HG03565 (cell line): ENCODE data around the gene CRACDL.

Experiments
- ATAC-seq: cut with Tn5 transposase; IDR thresholded peaks from one replicate; pipeline ENCODE4 v1.9.1; 2021; ENCODE audit warnings: mild to moderate bottlenecking, moderate library complexity; ENCODE audit not compliant: unreplicated experiment

Gene CRACDL

DNA sequence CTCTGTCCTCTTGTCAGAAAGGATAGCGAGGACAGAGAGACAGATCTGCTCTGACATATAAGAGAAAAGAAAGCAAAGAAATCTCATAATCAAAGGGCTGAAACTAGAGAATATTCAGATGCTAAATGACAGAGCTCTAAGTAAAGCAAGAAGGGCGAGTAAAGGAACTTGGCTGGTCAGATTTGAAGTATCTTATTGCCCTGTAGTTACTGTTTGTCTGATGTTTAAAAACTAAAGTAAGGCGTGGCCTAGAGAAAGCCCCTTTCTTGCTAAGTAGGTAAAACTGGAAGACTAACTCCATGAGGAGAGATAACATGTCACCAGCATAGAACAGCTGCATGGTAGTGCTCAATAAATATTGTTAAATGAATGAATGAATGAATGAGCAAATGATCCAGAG, 70.0 kb downstream of the CRACDL start:
- ATAC-seq, result no peak

DNA sequence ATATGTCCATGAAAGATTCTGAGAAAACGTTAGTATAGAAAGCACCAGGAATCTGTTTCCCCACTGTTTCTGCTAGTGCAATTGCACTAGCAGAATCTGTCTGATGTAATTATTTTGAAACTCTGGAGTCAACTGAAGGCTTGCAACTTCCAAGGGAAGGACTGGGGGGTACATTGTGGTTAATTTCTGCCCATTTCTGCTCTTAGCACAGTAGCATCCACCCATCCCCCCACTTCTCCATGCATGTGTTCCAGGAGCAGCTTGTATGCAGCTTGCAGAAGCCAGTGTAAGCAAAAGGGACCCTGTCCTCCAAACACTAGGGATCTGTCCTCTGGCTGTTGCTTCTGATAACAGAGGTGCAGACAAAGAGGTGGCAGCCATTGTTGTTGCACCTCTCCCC, 74.4 kb downstream of the CRACDL start:
- no peak for ATAC-seq

DNA sequence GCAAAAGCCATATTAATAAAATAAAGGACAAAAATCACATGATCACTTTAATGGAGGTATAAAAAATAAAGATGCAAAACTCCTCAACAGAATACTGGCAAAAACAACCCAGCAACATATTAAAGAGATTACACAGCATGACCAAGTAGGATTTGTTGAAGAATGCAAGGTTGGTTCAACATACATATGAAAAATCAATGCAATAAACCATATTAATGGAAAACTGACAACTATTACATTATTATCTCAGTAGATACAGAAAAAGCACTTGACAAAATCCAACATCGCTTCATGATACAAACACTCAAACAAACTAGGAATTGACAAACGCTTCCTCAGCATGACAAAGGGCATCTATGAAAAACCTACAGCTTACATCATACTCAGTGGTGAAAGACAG, 76.7 kb downstream of the CRACDL start:
- no peak for ATAC-seq

DNA sequence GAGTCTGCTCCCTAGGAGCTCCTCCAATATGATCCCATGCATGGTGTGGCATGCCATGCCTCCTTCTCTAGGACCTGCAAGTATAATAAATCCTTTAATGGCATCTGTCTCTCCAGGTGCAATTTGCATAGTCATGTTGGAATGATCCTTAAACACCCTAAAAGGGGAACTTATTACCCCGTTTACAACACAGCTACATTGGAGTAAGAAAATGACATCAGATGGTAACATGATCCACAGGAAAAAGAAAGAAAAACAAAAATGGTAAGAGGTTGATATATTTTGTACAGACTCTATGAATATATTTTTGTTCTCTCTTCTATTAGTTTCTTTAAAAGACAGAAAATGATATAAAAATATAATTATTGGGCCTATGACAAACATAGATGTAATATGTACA, 79.0 kb downstream of the CRACDL start:
- no peak for ATAC-seq

DNA sequence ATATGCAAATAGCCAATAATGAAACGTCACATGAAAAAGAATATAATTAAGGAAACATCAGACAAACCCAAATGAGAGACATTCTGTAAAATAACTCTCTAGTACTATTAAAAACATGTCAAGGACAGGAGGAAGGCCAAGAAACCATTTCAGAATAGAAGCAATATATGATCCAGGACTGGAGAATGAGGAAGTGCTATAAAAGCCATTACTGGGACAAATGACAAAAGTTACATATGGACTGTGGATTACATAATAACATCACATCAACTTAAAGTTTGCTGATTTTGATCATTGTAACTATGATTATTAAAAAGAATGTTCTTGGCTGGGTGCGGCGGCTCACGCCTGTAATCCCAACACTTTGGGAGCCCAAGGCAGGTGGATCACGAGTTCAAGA, 81.3 kb downstream of the CRACDL start:
- ATAC-seq, result no peak

- ATAC-seq, result no peak
Observed at GRCh38 chr2:98852932-98853331, 83.1 kb downstream of the CRACDL start.

GRCh38 chr2:98850074-98850473, 86.0 kb downstream of the CRACDL start:
- ATAC-seq, result no peak

- ATAC-seq, result no peak
Observed at GRCh38 chr2:98849113-98849512, 86.9 kb downstream of the CRACDL start.

DNA sequence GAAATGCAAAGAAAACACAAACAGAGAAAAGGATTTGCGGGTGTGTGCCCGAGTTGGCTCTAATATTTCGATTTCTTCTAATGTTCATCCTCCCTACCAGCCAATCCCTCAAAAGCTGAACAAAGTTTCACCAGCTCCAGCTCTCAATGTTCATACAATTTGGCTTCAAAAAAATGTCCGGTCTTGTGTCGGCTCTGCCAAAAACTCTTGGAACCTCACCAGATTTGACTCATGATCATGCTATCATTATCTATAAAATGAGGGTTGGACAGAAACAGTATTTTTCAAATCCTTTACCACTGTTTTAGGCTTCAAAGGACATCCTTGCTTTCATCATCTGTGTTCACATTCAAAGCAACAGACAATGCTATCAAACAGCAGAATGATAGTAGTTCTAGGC, 88.2 kb downstream of the CRACDL start:
- no peak for ATAC-seq

DNA sequence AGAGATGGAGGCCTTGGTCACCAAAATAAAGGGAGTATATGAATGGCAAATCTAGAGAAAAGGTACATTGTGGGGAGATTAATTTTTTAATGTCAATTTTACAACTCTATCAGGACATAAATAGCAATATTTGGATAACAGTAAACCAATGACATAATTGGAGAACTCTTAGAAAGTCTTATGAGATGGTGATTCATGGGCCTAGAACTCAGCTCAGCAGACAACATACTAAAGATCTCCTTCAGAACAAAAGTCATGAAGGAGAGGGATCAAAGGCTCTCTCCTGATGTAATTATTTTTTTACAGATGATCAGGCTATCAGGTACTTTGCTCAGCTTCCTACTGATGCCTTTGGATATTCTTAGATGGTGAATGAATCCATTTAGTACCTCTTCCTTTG, 90.0 kb downstream of the CRACDL start:
- no peak for ATAC-seq

- ATAC-seq, result no peak
Observed at GRCh38 chr2:98842136-98842535, 93.9 kb downstream of the CRACDL start.

GRCh38 chr2:98839292-98839691, 96.7 kb downstream of the CRACDL start:
- no peak for ATAC-seq

- no peak for ATAC-seq
Observed at GRCh38 chr2:98835831-98836385, 100.1 kb downstream of the CRACDL start.

DNA sequence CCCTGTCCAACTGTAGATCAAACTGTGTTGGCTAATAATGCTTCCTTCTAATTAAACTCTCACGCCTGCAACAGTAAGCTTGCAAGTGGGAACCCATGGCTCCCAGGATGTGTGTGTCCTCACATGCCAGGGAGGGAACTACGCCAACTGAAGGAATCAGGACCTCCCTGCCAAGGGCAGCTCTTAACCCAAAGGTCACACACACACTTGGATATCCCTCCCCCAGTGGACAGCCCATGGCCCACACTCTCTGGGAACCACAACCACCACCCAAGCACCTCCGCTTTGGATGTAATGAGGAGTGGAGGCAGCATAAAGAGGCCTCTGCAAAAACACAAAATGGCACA, 102.1 kb downstream of the CRACDL start:
- ATAC-seq, result no peak

GRCh38 chr2:98833172-98833916, 102.7 kb downstream of the CRACDL start:
- no peak for ATAC-seq

DNA sequence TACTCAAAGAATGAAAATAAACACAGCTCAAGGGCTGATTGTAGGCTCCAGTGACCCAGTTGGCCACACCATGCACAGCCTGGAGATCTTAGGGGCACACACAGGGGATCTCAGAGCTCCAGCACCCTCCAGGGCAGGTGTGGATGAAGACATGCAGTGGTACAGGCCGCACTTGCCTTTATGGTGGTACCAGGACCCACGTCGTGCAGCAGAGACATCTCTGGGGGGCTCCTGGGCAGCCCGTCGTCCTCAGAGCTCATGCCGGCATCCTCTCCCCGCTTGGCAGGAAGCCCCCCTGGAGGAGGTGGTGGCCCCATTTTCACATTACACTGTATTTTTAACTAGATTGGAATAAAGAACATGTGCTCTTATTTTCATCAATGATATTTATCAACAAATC, 103.9 kb downstream of the CRACDL start:
- ATAC-seq, result no peak

GRCh38 chr2:98830571-98831145, 105.4 kb downstream of the CRACDL start:
- no peak for ATAC-seq

GRCh38 chr2:98829581-98830270, 106.3 kb downstream of the CRACDL start:
- no peak for ATAC-seq

- no peak for ATAC-seq
Observed at GRCh38 chr2:98828793-98829371, 107.1 kb downstream of the CRACDL start.

GRCh38 chr2:98828369-98828744, 107.7 kb downstream of the CRACDL start:
- no peak for ATAC-seq

DNA sequence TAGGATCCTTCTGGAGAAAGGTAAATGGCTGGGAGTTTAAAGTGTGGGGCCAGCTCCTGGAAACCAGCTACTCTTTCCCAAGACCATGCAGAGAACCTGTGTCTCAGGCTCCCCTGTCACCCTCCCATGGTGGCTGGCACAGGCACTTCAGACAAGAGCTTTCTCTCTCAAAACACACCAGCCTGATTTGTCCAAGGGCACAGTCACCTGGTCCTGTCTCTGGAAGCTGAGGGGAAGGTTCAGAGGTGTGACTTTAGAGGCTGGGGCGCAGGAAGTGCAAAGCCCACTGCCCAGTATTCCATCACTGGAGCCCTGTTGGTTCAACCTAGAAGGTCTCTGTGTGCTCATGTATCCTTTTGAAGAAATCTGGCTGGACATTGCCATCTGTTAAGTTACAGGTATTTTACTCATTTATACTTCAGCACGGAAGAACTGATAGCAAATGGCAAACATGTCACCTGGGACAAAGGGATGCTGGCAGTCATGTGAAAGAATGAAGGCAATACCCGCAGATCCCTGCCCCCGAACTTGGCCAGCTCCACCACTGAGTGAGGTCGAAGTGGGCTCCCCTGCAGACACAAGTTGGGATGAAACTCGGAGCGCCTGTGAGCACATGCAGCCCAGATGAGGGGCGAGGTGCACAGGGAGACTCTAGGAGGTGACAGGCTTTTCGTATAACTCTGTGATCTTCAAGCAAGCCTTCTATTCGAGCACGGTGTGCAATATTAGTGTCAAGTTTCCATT, 108.2 kb downstream of the CRACDL start:
- ATAC-seq, result no peak
